ENCODE data around the gene GABRQ. TPM values are rescaled to one million over a fixed set of nuclear protein-coding genes. Genes with fewer than 3 reads are reported as not detected.
A peak's percentile ranks its signal among the peaks of the same experiment; 100 is the strongest.
"Not testable (repeated sequence)": the region's sequence is repeated elsewhere in the genome, so short reads cannot be mapped to it uniquely, and the experiment has no call there.

GABRQ gene
- total RNA-seq, 1 donor from 2014 or later: not detected

- Histone ChIP-seq H3K4me1 (no peaks in the 10 kb centered on the region), H3K27ac (no peak overlapping the region), H3K36me3 (no peaks in the 10 kb centered on the region), H3K9me3 (peaks cover 0 to 7% of the 10 kb centered on the region in 2 donors), H3K4me3 (no peak overlapping the region), H3K27me3 (no peaks in the 10 kb centered on the region)
- TF ChIP-seq CTCF (IDR thresholded peaks at IDR 0.05): no peak
- no peak for DNase-seq (ENCODE audit: low spot score in 2 of 2)
- intact Hi-C loops (cut with DNase I): no loop called here
Observed at GRCh38 chrX:152663086-152663485, 25.4 kb downstream of the GABRQ start.

- no peaks in the 10 kb centered on the region for H3K4me1 ChIP-seq
- no peak for TF ChIP-seq CTCF (IDR thresholded peaks at IDR 0.05)
- H3K9me3 ChIP-seq: no peaks in the 10 kb centered on the region
- H3K4me3 ChIP-seq: no peak overlapping the region
- no peaks in the 10 kb centered on the region for H3K27me3 ChIP-seq
- no peak for DNase-seq (ENCODE audit: low spot score in 2 of 2)
- intact Hi-C loops (cut with DNase I): no loop called here
- no peak overlapping the region for H3K27ac ChIP-seq
- H3K36me3 ChIP-seq: no peaks in the 10 kb centered on the region
Observed at GRCh38 chrX:152674135-152674534, 36.4 kb downstream of the GABRQ start.

GRCh38 chrX:152674652-152675051, 37.0 kb downstream of the GABRQ start:
- H3K36me3 ChIP-seq; H3K27ac ChIP-seq; DNase-seq (ENCODE audit: low spot score in 2 of 2); H3K4me1 ChIP-seq; intact Hi-C loops (cut with DNase I); H3K4me3 ChIP-seq; H3K27me3 ChIP-seq; H3K9me3 ChIP-seq: not testable (repeated sequence)

GRCh38 chrX:152681012-152681411, 43.3 kb downstream of the GABRQ start:
- H3K4me1 ChIP-seq; H3K36me3 ChIP-seq; H3K9me3 ChIP-seq; DNase-seq (ENCODE audit: low spot score in 2 of 2); H3K27ac ChIP-seq; intact Hi-C loops (cut with DNase I); H3K27me3 ChIP-seq; H3K4me3 ChIP-seq: not testable (repeated sequence)

- DNase-seq (ENCODE audit: low spot score in 2 of 2); H3K27me3 ChIP-seq; H3K4me3 ChIP-seq; H3K36me3 ChIP-seq; intact Hi-C loops (cut with DNase I); H3K9me3 ChIP-seq; H3K27ac ChIP-seq; H3K4me1 ChIP-seq: not testable (repeated sequence)
Observed at GRCh38 chrX:152697952-152698931, 60.5 kb downstream of the GABRQ start, which contains the start of gene MAGEA3. TSS of gene MAGEA3 (plus strand) at chrX:152698794. CDS start at chrX:152700833, 2,039 bp downstream.

- H3K27me3 ChIP-seq; H3K4me1 ChIP-seq; H3K4me3 ChIP-seq; H3K9me3 ChIP-seq; intact Hi-C loops (cut with DNase I); H3K36me3 ChIP-seq; H3K27ac ChIP-seq: not testable (repeated sequence)
- peak in 1 of 2 donors; percentile 57 for DNase-seq (ENCODE audit: low spot score in 2 of 2)
Observed at GRCh38 chrX:152700390-152700789, 62.7 kb downstream of the GABRQ start.

- DNase-seq (ENCODE audit: low spot score in 2 of 2); intact Hi-C loops (cut with DNase I); H3K4me1 ChIP-seq; H3K36me3 ChIP-seq; H3K27ac ChIP-seq; H3K27me3 ChIP-seq; H3K9me3 ChIP-seq; H3K4me3 ChIP-seq: not testable (repeated sequence)
Observed at GRCh38 chrX:152706500-152706899, 68.8 kb downstream of the GABRQ start.

Other genes starting within 250 kb of the GABRQ start
- gene GABRA3, start 186.6 kb upstream of the GABRQ start, total RNA-seq: not detected
- gene MAGEA3, start 60.9 kb downstream of the GABRQ start, total RNA-seq: not detected
- not detected for gene CSAG2, start 71.4 kb downstream of the GABRQ start, total RNA-seq
- not detected for gene MAGEA2B, start 76.7 kb downstream of the GABRQ start, total RNA-seq
- not detected for gene CSAG1, start 95.8 kb downstream of the GABRQ start, total RNA-seq
- not detected for gene MAGEA12, start 95.9 kb downstream of the GABRQ start, total RNA-seq
- not detected for gene MAGEA2, start 115.9 kb downstream of the GABRQ start, total RNA-seq
- not detected for gene CSAG3, start 121.3 kb downstream of the GABRQ start, total RNA-seq
- not detected for gene MAGEA6, start 131.8 kb downstream of the GABRQ start, total RNA-seq
- gene CETN2, start 192.9 kb downstream of the GABRQ start, total RNA-seq: 7.8 TPM
- gene NSDHL, start 193.2 kb downstream of the GABRQ start, total RNA-seq: 8.8 TPM